Measurements from ENCODE around the gene SFTPA2. TPM values are rescaled to one million over a fixed set of nuclear protein-coding genes. Genes with fewer than 3 reads are reported as not detected.
"Not testable (repeated sequence)": the region's sequence is repeated elsewhere in the genome, so short reads cannot be mapped to it uniquely, and the experiment has no call there.

Gene SFTPA2
- total and polyA plus RNA-seq, 2 experiments from 2014 or later, result not detected

GRCh38 chr10:79556961-79557360 is 3.2 kb downstream of the SFTPA2 start:
- not testable (repeated sequence) for H3K4me3 Mint-ChIP-seq; H3K4me3 ChIP-seq; H4K20me1 ChIP-seq (replicated peaks; ENCODE audit: insufficient read depth); H3K27me3 ChIP-seq (ENCODE audit: insufficient read depth); H3K27ac Mint-ChIP-seq; ATAC-seq; H3K9me3 Mint-ChIP-seq; H3K27me3 Mint-ChIP-seq (ENCODE audit: insufficient read depth, low read depth, poor library complexity); H3K27ac ChIP-seq (ENCODE audit: low read depth); H3K4me2 ChIP-seq; H3K79me2 ChIP-seq (replicated peaks; ENCODE audit: insufficient read depth); H3K4me1 Mint-ChIP-seq; H3K9me2 ChIP-seq (ENCODE audit: insufficient read depth); H3K36me3 ChIP-seq (ENCODE audit: insufficient read depth); H3K4me1 ChIP-seq (ENCODE audit: insufficient read depth); H2AFZ ChIP-seq; DNase-seq (ENCODE audit: low spot score); H3F3A ChIP-seq (replicated peaks; ENCODE audit: low read depth); H3K36me3 Mint-ChIP-seq (ENCODE audit: low read depth)

- no peak for ATAC-seq
- Histone ChIP-seq H3K4me2 (no peak overlapping the region), H3F3A (replicated peaks; ENCODE audit: low read depth) (no peaks in the 10 kb centered on the region), H3K9me2 (ENCODE audit: insufficient read depth) (no peaks in the 10 kb centered on the region), H2AFZ (no peak overlapping the region), H4K20me1 (replicated peaks; ENCODE audit: insufficient read depth) (no peaks in the 10 kb centered on the region), H3K27me3 (ENCODE audit: insufficient read depth) (no peaks in the 10 kb centered on the region), H3K36me3 (ENCODE audit: insufficient read depth) (no peaks in the 10 kb centered on the region), H3K27ac (ENCODE audit: low read depth) (no peak overlapping the region), H3K4me1 (ENCODE audit: insufficient read depth) (no peaks in the 10 kb centered on the region), H3K4me3 (no peak overlapping the region), H3K79me2 (replicated peaks; ENCODE audit: insufficient read depth) (no peaks in the 10 kb centered on the region)
- Mint-ChIP-seq H3K36me3 (ENCODE audit: low read depth) (no peaks in the 10 kb centered on the region), H3K27me3 (ENCODE audit: insufficient read depth, low read depth, poor library complexity) (no peaks in the 10 kb centered on the region), H3K27ac (no peak overlapping the region), H3K9me3 (no peaks in the 10 kb centered on the region), H3K4me1 (no peaks in the 10 kb centered on the region), H3K4me3 (no peak overlapping the region)
- no peak for DNase-seq (ENCODE audit: low spot score)
- TF ChIP-seq REST (IDR thresholded peaks at IDR 0.05; ENCODE audit: unreplicated experiment) (no peak), ZNF462 (CRISPR knock-in tag; IDR thresholded peaks at IDR 0.05) (no peak), JUNB (IDR thresholded peaks at IDR 0.05; ENCODE audit: unreplicated experiment) (no peak), CREB1 (CRISPR knock-in tag; IDR thresholded peaks at IDR 0.05; ENCODE audit: low read depth) (no peak), ZNF114 (CRISPR knock-in tag; IDR thresholded peaks at IDR 0.05) (no peak), EZH2phosphoT487 (IDR thresholded peaks at IDR 0.05; ENCODE audit: unreplicated experiment) (no peak), ETS1 (IDR thresholded peaks at IDR 0.05) (no peak), EZH2 (IDR thresholded peaks at IDR 0.05; ENCODE audit: low read depth, unreplicated experiment) (no peak), NANOG (IDR thresholded peaks at IDR 0.05; ENCODE audit: borderline replicate concordance) (no peak), POLR2AphosphoS5 (IDR thresholded peaks at IDR 0.05; ENCODE audit: low read depth) (no peak)
These were observed 4.6 kb downstream of the SFTPA2 start for GRCh38 chr10:79555354-79556309.

Data from GM23338 (cell line).